HepG2 (cell line): ENCODE data around the gene TAS1R1. TPM values are rescaled to one million over a fixed set of nuclear protein-coding genes. Genes with fewer than 3 reads are reported as not detected.

ENCODE experiments used
- ELF1 ChIP-seq: sonication (generic); formaldehyde crosslinking; IDR thresholded peaks from 2 replicates; pipeline ENCODE4 v1.4.0; 2020; ENCODE audit warnings: missing genetic modification reagents
- HOXA9 ChIP-seq: sonication (generic); formaldehyde crosslinking; IDR thresholded peaks from 2 replicates; pipeline ENCODE4 v1.8.1; 2022; ENCODE audit warnings: missing genetic modification reagents, mild to moderate bottlenecking, moderate library complexity, borderline replicate concordance
- JUN ChIP-seq: sonication (generic); formaldehyde crosslinking; IDR thresholded peaks from 2 replicates; pipeline ENCODE4 v1.4.0; 2020; ENCODE audit warnings: mild to moderate bottlenecking, missing genetic modification reagents
- MAF1 ChIP-seq: sonication (generic); formaldehyde crosslinking; IDR thresholded peaks from 2 replicates; pipeline ENCODE4 v1.5.0; 2020; ENCODE audit warnings: missing genetic modification reagents, borderline replicate concordance
- MAFF ChIP-seq: IDR thresholded peaks from 2 replicates; pipeline ENCODE4 v1.6.1; 2011; ENCODE audit warnings: low read depth, low read length, improper control_type of control experiment
- MYNN ChIP-seq: sonication (generic); formaldehyde crosslinking; IDR thresholded peaks from 2 replicates; pipeline ENCODE4 v1.4.0; 2020; ENCODE audit warnings: mild to moderate bottlenecking, low read depth, missing genetic modification reagents
- NAIF1 ChIP-seq: sonication (generic); formaldehyde crosslinking; IDR thresholded peaks from 2 replicates; pipeline ENCODE4 v1.5.0; 2020; ENCODE audit warnings: mild to moderate bottlenecking, missing genetic modification reagents, borderline replicate concordance
- PHF21A ChIP-seq: sonication (generic); formaldehyde crosslinking; IDR thresholded peaks from 2 replicates; pipeline ENCODE4 v1.5.0; 2020; ENCODE audit warnings: mild to moderate bottlenecking, missing genetic modification reagents
- RAD21 ChIP-seq: fragments of 450-650 bp; formaldehyde crosslinking; IDR thresholded peaks from 2 replicates; pipeline ENCODE4 v1.5.0; 2020; ENCODE audit warnings: mild to moderate bottlenecking
- ZFP37 ChIP-seq: sonication (generic); formaldehyde crosslinking; IDR thresholded peaks from 2 replicates; pipeline ENCODE4 v1.4.0; 2020; ENCODE audit warnings: missing genetic modification reagents, borderline replicate concordance
- ZFY ChIP-seq: sonication (generic); formaldehyde crosslinking; IDR thresholded peaks from 2 replicates; pipeline ENCODE4 v1.4.0; 2020; ENCODE audit warnings: missing genetic modification reagents
- ZNF33B ChIP-seq: sonication (generic); formaldehyde crosslinking; IDR thresholded peaks from 2 replicates; pipeline ENCODE4 v1.5.1; 2020; ENCODE audit warnings: mild to moderate bottlenecking, missing genetic modification reagents
- ZSCAN21 ChIP-seq: sonication (generic); formaldehyde crosslinking; IDR thresholded peaks from 2 replicates; pipeline ENCODE4 v1.8.0; 2022; ENCODE audit warnings: mild to moderate bottlenecking, missing genetic modification reagents, moderate library complexity, borderline replicate concordance
- polyA plus RNA-seq, 8 experiments: library from polyadenylated mRNA; depleted of rRNA in 3 of 8; stranded (reverse) in 7 of 8; unstranded in 1 of 8; fragments of >200 nt; fragmentation: Illumina TruSeq in 4 of 8; extraction: Trizol in 4 of 8; gene quantifications; 2 replicates each; pipeline versions ENCODE4 v1.2.1 to v1.2.3, GENCODE V29; 2011 to 2016; ENCODE audit warnings: low read depth in 4 of 8, missing spikeins in 1 of 8, mixed read lengths in 1 of 8; ENCODE audit not compliant: insufficient read depth in 1 of 8
- total RNA-seq, 5 experiments: library from RNA; depleted of rRNA; stranded (reverse); fragments of >200 nt; fragmentation: Illumina TruSeq; extraction: Trizol; gene quantifications; 2 replicates each; pipeline ENCODE4 v1.2.3, GENCODE V29; 2016; ENCODE audit warnings: low read depth in 1 of 5
- TF ChIP-seq, protein P1 (sequence below): sonication (generic); formaldehyde crosslinking; IDR thresholded peaks from 2 replicates; pipeline ENCODE4 v1.5.1; 2020; ENCODE audit warnings: missing genetic modification reagents, mild to moderate bottlenecking, borderline replicate concordance
- TF ChIP-seq, protein P2 (sequence below): sonication (generic); formaldehyde crosslinking; IDR thresholded peaks from 2 replicates; pipeline ENCODE4 v1.5.0; 2020; ENCODE audit warnings: missing genetic modification reagents, mild to moderate bottlenecking, borderline replicate concordance
- TF ChIP-seq, protein P3 (sequence below): sonication (generic); formaldehyde crosslinking; conservative IDR thresholded peaks from 2 replicates; pipeline ENCODE4 v1.8.0; 2022; ENCODE audit warnings: mild to moderate bottlenecking, moderate library complexity, missing genetic modification reagents
- TF ChIP-seq, protein P4 (sequence below): IDR thresholded peaks from 2 replicates; pipeline ENCODE4 v1.4.0; 2020; ENCODE audit warnings: mild to moderate bottlenecking, missing genetic modification reagents
- TF ChIP-seq, protein P5 (sequence below): sonication (generic); formaldehyde crosslinking; IDR thresholded peaks from 2 replicates; pipeline ENCODE4 v1.5.0; 2020; ENCODE audit warnings: mild to moderate bottlenecking, missing genetic modification reagents
- TF ChIP-seq, protein P6 (sequence below): sonication (generic); formaldehyde crosslinking; IDR thresholded peaks from 2 replicates; pipeline ENCODE4 v1.8.1; 2022; ENCODE audit warnings: mild to moderate bottlenecking, missing genetic modification reagents

TAS1R1 gene
- total and polyA plus RNA-seq, 2 of the 13 experiments (the other 11 are each of a cell fraction or from before 2014, with no cell fraction given): 1.4 to 1.6 TPM

DNA sequence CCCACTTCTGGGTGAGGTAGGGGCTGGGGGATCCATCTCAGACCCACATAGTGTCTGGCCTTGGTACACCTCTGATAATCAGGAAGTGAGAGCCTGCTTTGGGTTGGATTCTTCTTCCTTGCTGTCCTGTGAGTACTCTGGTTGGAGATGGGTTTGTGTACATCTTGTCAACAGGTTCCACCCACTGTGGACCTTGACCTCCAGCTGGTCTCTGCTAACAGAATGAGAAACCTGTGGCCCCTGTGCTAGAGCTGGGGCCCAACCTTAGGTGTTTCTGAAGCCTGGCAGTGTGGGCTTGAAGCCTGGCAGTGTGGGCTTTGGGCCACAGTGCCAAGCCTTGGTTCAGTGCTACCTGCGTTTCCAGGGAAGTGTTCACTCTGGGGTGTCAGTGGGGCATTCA is 27.3 kb downstream of the TAS1R1 start (continued):
- TF ChIP-seq, protein P1, sequence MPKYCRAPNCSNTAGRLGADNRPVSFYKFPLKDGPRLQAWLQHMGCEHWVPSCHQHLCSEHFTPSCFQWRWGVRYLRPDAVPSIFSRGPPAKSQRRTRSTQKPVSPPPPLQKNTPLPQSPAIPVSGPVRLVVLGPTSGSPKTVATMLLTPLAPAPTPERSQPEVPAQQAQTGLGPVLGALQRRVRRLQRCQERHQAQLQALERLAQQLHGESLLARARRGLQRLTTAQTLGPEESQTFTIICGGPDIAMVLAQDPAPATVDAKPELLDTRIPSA (CRISPR knock-in tag): no peak
- no peak; the same call in 1 of the 2 replicates for TF ChIP-seq RAD21 (CRISPR knock-in tag)
- no peak for TF ChIP-seq ZSCAN21 (CRISPR knock-in tag)
- no peak for TF ChIP-seq MAF1
- no peak for TF ChIP-seq MYNN (CRISPR knock-in tag)
- no peak for TF ChIP-seq JUN
- TF ChIP-seq, protein P2, sequence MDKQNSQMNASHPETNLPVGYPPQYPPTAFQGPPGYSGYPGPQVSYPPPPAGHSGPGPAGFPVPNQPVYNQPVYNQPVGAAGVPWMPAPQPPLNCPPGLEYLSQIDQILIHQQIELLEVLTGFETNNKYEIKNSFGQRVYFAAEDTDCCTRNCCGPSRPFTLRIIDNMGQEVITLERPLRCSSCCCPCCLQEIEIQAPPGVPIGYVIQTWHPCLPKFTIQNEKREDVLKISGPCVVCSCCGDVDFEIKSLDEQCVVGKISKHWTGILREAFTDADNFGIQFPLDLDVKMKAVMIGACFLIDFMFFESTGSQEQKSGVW (CRISPR knock-in tag): no peak
- TF ChIP-seq, protein P3, sequence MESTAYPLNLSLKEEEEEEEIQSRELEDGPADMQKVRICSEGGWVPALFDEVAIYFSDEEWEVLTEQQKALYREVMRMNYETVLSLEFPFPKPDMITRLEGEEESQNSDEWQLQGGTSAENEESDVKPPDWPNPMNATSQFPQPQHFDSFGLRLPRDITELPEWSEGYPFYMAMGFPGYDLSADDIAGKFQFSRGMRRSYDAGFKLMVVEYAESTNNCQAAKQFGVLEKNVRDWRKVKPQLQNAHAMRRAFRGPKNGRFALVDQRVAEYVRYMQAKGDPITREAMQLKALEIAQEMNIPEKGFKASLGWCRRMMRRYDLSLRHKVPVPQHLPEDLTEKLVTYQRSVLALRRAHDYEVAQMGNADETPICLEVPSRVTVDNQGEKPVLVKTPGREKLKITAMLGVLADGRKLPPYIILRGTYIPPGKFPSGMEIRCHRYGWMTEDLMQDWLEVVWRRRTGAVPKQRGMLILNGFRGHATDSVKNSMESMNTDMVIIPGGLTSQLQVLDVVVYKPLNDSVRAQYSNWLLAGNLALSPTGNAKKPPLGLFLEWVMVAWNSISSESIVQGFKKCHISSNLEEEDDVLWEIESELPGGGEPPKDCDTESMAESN: 0 out of 2 replicates have a peak, but pooled peaks have one; percentile 34
- TF ChIP-seq, protein P4, sequence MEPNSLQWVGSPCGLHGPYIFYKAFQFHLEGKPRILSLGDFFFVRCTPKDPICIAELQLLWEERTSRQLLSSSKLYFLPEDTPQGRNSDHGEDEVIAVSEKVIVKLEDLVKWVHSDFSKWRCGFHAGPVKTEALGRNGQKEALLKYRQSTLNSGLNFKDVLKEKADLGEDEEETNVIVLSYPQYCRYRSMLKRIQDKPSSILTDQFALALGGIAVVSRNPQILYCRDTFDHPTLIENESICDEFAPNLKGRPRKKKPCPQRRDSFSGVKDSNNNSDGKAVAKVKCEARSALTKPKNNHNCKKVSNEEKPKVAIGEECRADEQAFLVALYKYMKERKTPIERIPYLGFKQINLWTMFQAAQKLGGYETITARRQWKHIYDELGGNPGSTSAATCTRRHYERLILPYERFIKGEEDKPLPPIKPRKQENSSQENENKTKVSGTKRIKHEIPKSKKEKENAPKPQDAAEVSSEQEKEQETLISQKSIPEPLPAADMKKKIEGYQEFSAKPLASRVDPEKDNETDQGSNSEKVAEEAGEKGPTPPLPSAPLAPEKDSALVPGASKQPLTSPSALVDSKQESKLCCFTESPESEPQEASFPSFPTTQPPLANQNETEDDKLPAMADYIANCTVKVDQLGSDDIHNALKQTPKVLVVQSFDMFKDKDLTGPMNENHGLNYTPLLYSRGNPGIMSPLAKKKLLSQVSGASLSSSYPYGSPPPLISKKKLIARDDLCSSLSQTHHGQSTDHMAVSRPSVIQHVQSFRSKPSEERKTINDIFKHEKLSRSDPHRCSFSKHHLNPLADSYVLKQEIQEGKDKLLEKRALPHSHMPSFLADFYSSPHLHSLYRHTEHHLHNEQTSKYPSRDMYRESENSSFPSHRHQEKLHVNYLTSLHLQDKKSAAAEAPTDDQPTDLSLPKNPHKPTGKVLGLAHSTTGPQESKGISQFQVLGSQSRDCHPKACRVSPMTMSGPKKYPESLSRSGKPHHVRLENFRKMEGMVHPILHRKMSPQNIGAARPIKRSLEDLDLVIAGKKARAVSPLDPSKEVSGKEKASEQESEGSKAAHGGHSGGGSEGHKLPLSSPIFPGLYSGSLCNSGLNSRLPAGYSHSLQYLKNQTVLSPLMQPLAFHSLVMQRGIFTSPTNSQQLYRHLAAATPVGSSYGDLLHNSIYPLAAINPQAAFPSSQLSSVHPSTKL (CRISPR knock-in tag): peak; percentile 89
- no peak for TF ChIP-seq ZNF33B (CRISPR knock-in tag)
- 0 out of 2 replicates have a peak, but pooled peaks have one; percentile 17 for TF ChIP-seq NAIF1 (CRISPR knock-in tag)
- peak; percentile 83 for TF ChIP-seq ELF1 (CRISPR knock-in tag)
- no peak for TF ChIP-seq MAFF
- TF ChIP-seq HOXA9: no peak
- TF ChIP-seq, protein P5, sequence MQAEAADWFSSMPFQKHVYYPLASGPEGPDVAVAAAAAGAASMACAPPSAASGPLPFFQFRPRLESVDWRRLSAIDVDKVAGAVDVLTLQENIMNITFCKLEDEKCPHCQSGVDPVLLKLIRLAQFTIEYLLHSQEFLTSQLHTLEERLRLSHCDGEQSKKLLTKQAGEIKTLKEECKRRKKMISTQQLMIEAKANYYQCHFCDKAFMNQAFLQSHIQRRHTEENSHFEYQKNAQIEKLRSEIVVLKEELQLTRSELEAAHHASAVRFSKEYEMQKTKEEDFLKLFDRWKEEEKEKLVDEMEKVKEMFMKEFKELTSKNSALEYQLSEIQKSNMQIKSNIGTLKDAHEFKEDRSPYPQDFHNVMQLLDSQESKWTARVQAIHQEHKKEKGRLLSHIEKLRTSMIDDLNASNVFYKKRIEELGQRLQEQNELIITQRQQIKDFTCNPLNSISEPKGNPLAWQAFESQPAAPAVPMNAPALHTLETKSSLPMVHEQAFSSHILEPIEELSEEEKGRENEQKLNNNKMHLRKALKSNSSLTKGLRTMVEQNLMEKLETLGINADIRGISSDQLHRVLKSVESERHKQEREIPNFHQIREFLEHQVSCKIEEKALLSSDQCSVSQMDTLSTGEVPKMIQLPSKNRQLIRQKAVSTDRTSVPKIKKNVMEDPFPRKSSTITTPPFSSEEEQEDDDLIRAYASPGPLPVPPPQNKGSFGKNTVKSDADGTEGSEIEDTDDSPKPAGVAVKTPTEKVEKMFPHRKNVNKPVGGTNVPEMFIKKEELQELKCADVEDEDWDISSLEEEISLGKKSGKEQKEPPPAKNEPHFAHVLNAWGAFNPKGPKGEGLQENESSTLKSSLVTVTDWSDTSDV (CRISPR knock-in tag): no peak
- TF ChIP-seq ZFY: no peak; the same call in 1 of the 2 replicates
- TF ChIP-seq, protein P6, sequence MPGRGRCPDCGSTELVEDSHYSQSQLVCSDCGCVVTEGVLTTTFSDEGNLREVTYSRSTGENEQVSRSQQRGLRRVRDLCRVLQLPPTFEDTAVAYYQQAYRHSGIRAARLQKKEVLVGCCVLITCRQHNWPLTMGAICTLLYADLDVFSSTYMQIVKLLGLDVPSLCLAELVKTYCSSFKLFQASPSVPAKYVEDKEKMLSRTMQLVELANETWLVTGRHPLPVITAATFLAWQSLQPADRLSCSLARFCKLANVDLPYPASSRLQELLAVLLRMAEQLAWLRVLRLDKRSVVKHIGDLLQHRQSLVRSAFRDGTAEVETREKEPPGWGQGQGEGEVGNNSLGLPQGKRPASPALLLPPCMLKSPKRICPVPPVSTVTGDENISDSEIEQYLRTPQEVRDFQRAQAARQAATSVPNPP (CRISPR knock-in tag): no peak
- peak; percentile 79 for TF ChIP-seq PHF21A (CRISPR knock-in tag)
- TF ChIP-seq ZFP37: no peak
